OCI-LY3 (cell line): ENCODE measurements around the gene LRFN2.

Experiments used
- H2AFZ ChIP-seq: fragments of 200-600, 300-600 bp; shearing (Covaris generic); 2 replicates; pipeline ENCODE4 v1.6.0; 2014; ENCODE audit warnings: antibody characterized with exemption, low read depth, low read length
- H3K27ac ChIP-seq: fragments of 200-600, 300-600 bp; sonication (generic); 2 replicates; pipeline ENCODE4 v1.5.1; 2014; ENCODE audit warnings: mild to moderate bottlenecking, low read length, moderate library complexity, mixed read lengths
- H3K27me3 ChIP-seq: fragments of 200-600, 300-600 bp; sonication (generic); 2 replicates; pipeline ENCODE4 v1.6.1; 2014; ENCODE audit warnings: low read depth, low read length, mixed read lengths
- H3K36me3 ChIP-seq: fragments of 200-600, 300-600 bp; sonication (generic); replicated peaks from 2 replicates; pipeline ENCODE3; 2014; ENCODE audit warnings: low read depth, low read length, mixed read lengths
- H3K4me1 ChIP-seq: fragments of 300-600, 200-600 bp; sonication (generic); 2 replicates; pipeline ENCODE4 v1.6.1; 2014; ENCODE audit warnings: low read length, mixed read lengths
- H3K4me2 ChIP-seq: fragments of 200-600, 300-600 bp; sonication (generic); 2 replicates; pipeline ENCODE4 v1.6.1; 2014; ENCODE audit warnings: low read length, mixed read lengths
- H3K4me3 ChIP-seq: fragments of 300-600, 200-600 bp; sonication (generic); 2 replicates; pipeline ENCODE4 v1.5.1; 2014; ENCODE audit warnings: antibody characterized with exemption, mild to moderate bottlenecking, low read length, moderate library complexity
- H3K79me2 ChIP-seq: fragments of 300-600, 200-600 bp; shearing (Covaris generic); 2 replicates; pipeline ENCODE4 v1.6.1; 2014; ENCODE audit warnings: mild to moderate bottlenecking, low read length, mixed read lengths
- H3K9ac ChIP-seq: fragments of 300-600, 200-600 bp; shearing (Covaris generic); 2 replicates; pipeline ENCODE4 v1.6.0; 2014; ENCODE audit warnings: mild to moderate bottlenecking, low read length, moderate library complexity
- H3K9me3 ChIP-seq: fragments of 200-600, 300-600 bp; shearing (Covaris generic); 2 replicates; pipeline ENCODE4 v1.6.1; 2014; ENCODE audit warnings: low read length, mixed read lengths; ENCODE audit not compliant: insufficient read depth
- H4K20me1 ChIP-seq: fragments of 200-600, 300-600 bp; sonication (generic); 2 replicates; pipeline ENCODE4 v1.6.1; 2016; ENCODE audit warnings: low read length, mixed read lengths; ENCODE audit not compliant: insufficient read depth
- EZH2phosphoT487 ChIP-seq: fragments of 200-600 bp; shearing (Covaris generic); IDR thresholded peaks from 2 replicates; pipeline ENCODE4 v1.6.1; 2018; ENCODE audit warnings: antibody characterized with exemption, mixed run types, low read depth
- TF ChIP-seq, protein P1 (sequence below): fragments of 200-600, 300-600 bp; sonication (generic); IDR thresholded peaks from 2 replicates; pipeline ENCODE4 v1.5.1; 2014; ENCODE audit warnings: antibody characterized with exemption, low read length, low read depth

Gene LRFN2

DNA sequence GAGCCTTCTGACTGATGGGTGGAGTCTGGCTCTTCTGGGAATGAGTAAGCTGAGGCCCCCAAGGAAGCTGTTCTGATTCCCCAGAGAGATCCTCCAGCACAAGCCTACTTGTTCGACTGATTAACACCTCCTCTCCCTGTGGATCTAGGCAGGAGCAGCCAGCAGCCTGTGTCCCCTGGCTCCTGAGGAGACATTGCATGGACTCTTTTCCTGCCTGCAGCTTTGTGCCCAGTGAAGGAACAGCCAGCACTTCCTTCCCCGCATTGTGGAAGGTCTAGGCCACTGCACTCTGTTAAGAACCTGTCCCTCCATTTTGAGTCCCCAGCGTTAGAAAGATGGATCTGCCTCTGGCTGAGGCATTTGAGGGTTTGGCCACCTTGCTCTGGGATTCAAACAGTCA is 29.1 kb downstream of the LRFN2 start:
- TF ChIP-seq, protein P1, sequence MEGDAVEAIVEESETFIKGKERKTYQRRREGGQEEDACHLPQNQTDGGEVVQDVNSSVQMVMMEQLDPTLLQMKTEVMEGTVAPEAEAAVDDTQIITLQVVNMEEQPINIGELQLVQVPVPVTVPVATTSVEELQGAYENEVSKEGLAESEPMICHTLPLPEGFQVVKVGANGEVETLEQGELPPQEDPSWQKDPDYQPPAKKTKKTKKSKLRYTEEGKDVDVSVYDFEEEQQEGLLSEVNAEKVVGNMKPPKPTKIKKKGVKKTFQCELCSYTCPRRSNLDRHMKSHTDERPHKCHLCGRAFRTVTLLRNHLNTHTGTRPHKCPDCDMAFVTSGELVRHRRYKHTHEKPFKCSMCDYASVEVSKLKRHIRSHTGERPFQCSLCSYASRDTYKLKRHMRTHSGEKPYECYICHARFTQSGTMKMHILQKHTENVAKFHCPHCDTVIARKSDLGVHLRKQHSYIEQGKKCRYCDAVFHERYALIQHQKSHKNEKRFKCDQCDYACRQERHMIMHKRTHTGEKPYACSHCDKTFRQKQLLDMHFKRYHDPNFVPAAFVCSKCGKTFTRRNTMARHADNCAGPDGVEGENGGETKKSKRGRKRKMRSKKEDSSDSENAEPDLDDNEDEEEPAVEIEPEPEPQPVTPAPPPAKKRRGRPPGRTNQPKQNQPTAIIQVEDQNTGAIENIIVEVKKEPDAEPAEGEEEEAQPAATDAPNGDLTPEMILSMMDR = no peak
- no peak for TF ChIP-seq EZH2phosphoT487
- no peaks in the 10 kb centered on the region for H3K36me3 ChIP-seq
- no peaks in the 10 kb centered on the region for H4K20me1 ChIP-seq
- no peak overlapping the region for H3K4me3 ChIP-seq
- H3K9ac ChIP-seq = no peak overlapping the region
- no peaks in the 10 kb centered on the region for H3K79me2 ChIP-seq
- H3K27ac ChIP-seq = no peak overlapping the region
- no peaks in the 10 kb centered on the region for H3K9me3 ChIP-seq
- no peak overlapping the region for H3K4me2 ChIP-seq
- H3K4me1 ChIP-seq = peaks cover 6% of the 10 kb centered on the region
- peaks cover 9% of the 10 kb centered on the region; the same call in 1 of the 2 replicates for H3K27me3 ChIP-seq
- no peak overlapping the region for H2AFZ ChIP-seq

DNA sequence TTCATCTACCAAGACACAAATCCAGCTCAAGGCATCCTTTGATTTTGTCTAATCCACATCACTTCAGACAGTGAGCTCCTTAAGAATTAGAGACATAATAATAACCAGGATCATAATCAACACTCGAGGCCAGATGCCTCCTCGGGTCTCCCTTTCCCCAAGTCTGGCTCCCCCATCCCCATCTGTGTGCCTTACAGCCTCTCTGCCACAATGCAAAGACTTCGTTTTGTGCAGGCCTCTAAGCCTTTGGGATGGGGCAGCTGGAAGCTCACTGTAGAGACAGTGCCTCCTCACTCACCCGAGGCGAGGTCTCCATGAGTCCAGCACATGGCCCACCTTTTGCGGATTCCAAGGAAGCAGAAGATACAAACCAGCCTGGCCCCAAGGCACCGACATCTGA is 30.3 kb downstream of the LRFN2 start:
- H3K4me3 ChIP-seq = no peak overlapping the region
- no peaks in the 10 kb centered on the region for H3K79me2 ChIP-seq
- peaks cover 6% of the 10 kb centered on the region for H3K4me1 ChIP-seq
- peaks cover 15% of the 10 kb centered on the region; the same call in 1 of the 2 replicates for H3K27me3 ChIP-seq
- H4K20me1 ChIP-seq = no peaks in the 10 kb centered on the region
- TF ChIP-seq EZH2phosphoT487 = no peak
- TF ChIP-seq, protein P1 = no peak
- no peaks in the 10 kb centered on the region for H3K9me3 ChIP-seq
- H3K27ac ChIP-seq = no peak overlapping the region
- no peak overlapping the region for H3K4me2 ChIP-seq
- no peak overlapping the region for H2AFZ ChIP-seq
- H3K36me3 ChIP-seq = no peaks in the 10 kb centered on the region
- no peak overlapping the region for H3K9ac ChIP-seq

DNA sequence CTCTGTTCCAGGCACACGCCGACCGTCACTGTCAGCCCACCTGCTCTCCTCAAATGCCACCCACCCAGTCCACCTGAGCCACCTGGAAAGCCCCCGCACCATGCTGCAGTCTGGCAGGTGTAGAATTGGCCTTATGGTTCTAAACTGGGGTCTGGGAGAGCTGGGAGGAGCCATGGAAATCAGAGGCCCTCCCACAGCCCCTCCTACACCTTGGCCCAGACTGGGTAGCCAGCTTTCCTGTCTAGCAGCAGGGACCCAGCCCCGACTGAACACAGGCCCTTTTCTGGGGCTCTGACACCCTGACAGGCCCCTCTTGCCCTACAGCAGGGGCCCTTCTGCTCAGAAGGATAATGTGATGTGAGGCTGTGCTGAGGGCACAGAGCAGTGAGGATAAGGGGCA is 31.1 kb downstream of the LRFN2 start:
- no peak overlapping the region for H3K9ac ChIP-seq
- H3K36me3 ChIP-seq = no peaks in the 10 kb centered on the region
- H4K20me1 ChIP-seq = no peaks in the 10 kb centered on the region
- H2AFZ ChIP-seq = no peak overlapping the region
- H3K9me3 ChIP-seq = no peaks in the 10 kb centered on the region
- peaks cover 6% of the 10 kb centered on the region for H3K4me1 ChIP-seq
- no peak overlapping the region for H3K4me2 ChIP-seq
- no peaks in the 10 kb centered on the region for H3K79me2 ChIP-seq
- TF ChIP-seq EZH2phosphoT487 = no peak
- TF ChIP-seq, protein P1 = no peak
- H3K27me3 ChIP-seq = peaks cover 15% of the 10 kb centered on the region; the same call in 1 of the 2 replicates
- no peak overlapping the region for H3K4me3 ChIP-seq
- H3K27ac ChIP-seq = no peak overlapping the region

GRCh38 chr6:40555092-40555491 is 32.1 kb downstream of the LRFN2 start:
- Histone ChIP-seq H4K20me1 (no peaks in the 10 kb centered on the region), H3K4me3 (no peak overlapping the region), H3K4me2 (no peak overlapping the region), H3K27ac (no peak overlapping the region), H3K36me3 (no peaks in the 10 kb centered on the region), H3K9ac (no peak overlapping the region), H3K27me3 (peaks cover 15% of the 10 kb centered on the region; the same call in 1 of the 2 replicates), H3K9me3 (no peaks in the 10 kb centered on the region), H3K79me2 (no peaks in the 10 kb centered on the region), H2AFZ (no peak overlapping the region), H3K4me1 (peaks cover 6% of the 10 kb centered on the region)
- TF ChIP-seq EZH2phosphoT487 = no peak
- TF ChIP-seq, protein P1 = no peak
